ENCODE data around the gene KRTAP27-1.

Gene KRTAP27-1

GRCh38 chr21:30305136-30305535 lies 32.4 kb downstream of the KRTAP27-1 start:
- Histone ChIP-seq H3K27ac (no peak overlapping the region), H3K4me1 (peaks cover 0 to 3% (median 0%) of the 10 kb centered on the region in 4 donors), H3K36me3 (no peaks in the 10 kb centered on the region), H3K9me3 (peaks cover 0 to 2% (median 0%) of the 10 kb centered on the region in 3 donors), H3K27me3 (no peaks in the 10 kb centered on the region), H3K4me3 (no peak overlapping the region)
- no peak for TF ChIP-seq CTCF (IDR thresholded peaks at IDR 0.05)
- DNase-seq, result no peak
- intact Hi-C loops (cut with DNase I; ENCODE audit: low total_unique reads), result no loop called here

GRCh38 chr21:30289215-30289614 lies 48.3 kb downstream of the KRTAP27-1 start, which contains the start of gene KRTAP25-1:
KRTAP25-1 (minus strand) TSS chr21:30289514; CDS start chr21:30289490, 24 bp downstream.
- H3K9me3 ChIP-seq, result no peaks in the 10 kb centered on the region
- intact Hi-C loops (cut with DNase I; ENCODE audit: low total_unique reads), result no loop called here
- DNase-seq, result no peak
- no peak within 1 kb of the TSS for H3K4me3 ChIP-seq
- no peaks in the 10 kb centered on the region for H3K36me3 ChIP-seq
- no peak within 1 kb of the TSS for H3K27ac ChIP-seq
- no peaks in the 10 kb centered on the region for H3K4me1 ChIP-seq
- H3K27me3 ChIP-seq, result no peaks in the 10 kb centered on the region
- TF ChIP-seq CTCF (IDR thresholded peaks at IDR 0.05), result no peak

Data from tibial artery (tissue), 4 donors.